Uterus (tissue), 4 donors: ENCODE measurements around the gene DRG1. TPM values are rescaled to one million over a fixed set of nuclear protein-coding genes. Genes with fewer than 3 reads are reported as not detected.

Experiments
- small RNA-seq: library from RNA; depleted of rRNA; stranded (forward); fragments of <200 nt; gene quantifications from one replicate; pipeline ENCODE3, GENCODE V24; 2016
- total RNA-seq, 4 donors: library from RNA; depleted of rRNA in 3 of 4; stranded (reverse); fragments of >200 nt in 3 of 4; gene quantifications; one replicate each; pipeline versions ENCODE4 v1.1.0 to v1.2.4, GENCODE V29; 2014 to 2023
- donor health status: DM: yes; HTN: yes; CAD: no.

The DRG1 gene
- total RNA-seq, 4 donors from 2014 or later = 9.2 to 98.2 (median 40.9) TPM

Small RNA genes lying within 50 kb of the gene (small RNA-seq; reads per million reads assigned to genes)
- not detected for gene RNU6-28P
- gene RNU6-338P = not detected

Other genes starting within 250 kb of the DRG1 start
- 10 to 100 TPM; 10.8 to 39.5 (median 28.0) TPM for gene RNF185, start 239.4 kb upstream of the DRG1 start, total RNA-seq
- gene LIMK2, start 187.3 kb upstream of the DRG1 start, total RNA-seq = 10 to 100 TPM in 2 of 4 donors, 1 to 10 TPM in 2; 7.2 to 52.0 (median 22.1) TPM
- gene PIK3IP1, start 107.1 kb upstream of the DRG1 start, total RNA-seq = 10 to 100 TPM; 12.7 to 35.1 (median 24.7) TPM
- 10 to 100 TPM in 3 of 4 donors, 1 to 10 TPM in 1; 9.2 to 38.8 (median 25.1) TPM for gene PATZ1, start 53.3 kb upstream of the DRG1 start, total RNA-seq
- 10 to 100 TPM; 19.0 to 95.8 (median 47.3) TPM for gene EIF4ENIF1, start 90.2 kb downstream of the DRG1 start, total RNA-seq
- 10 to 100 TPM; 10.2 to 44.1 (median 33.3) TPM for gene SFI1, start 96.9 kb downstream of the DRG1 start, total RNA-seq